ENCODE results near the gene LTBP1. TPM values are rescaled to one million over a fixed set of nuclear protein-coding genes. Genes with fewer than 3 reads are reported as not detected.

The LTBP1 gene
- total RNA-seq, 3 donors from 2014 or later (not counting 1 experiment from before 2014, with no cell fraction given): 1.7 to 4.7 (median 3.5) TPM

- H3K4me1 ChIP-seq (ENCODE audit: control insufficient read depth, insufficient read depth, low read length): no peaks in the 10 kb centered on the region
- no peak for TF ChIP-seq CTCF (IDR thresholded peaks at IDR 0.05)
- no peaks in the 10 kb centered on the region for H3K36me3 ChIP-seq (ENCODE audit: control insufficient read depth, insufficient read depth, low read length)
- intact Hi-C loops (cut with micrococcal nuclease): no loop called here
- Mint-ChIP-seq H3K4me1 (no peaks in the 10 kb centered on the region), H3K27ac (no peak overlapping the region), H3K27me3 (ENCODE audit: low read depth in 2 of 2) (peaks cover 0 to 2% of the 10 kb centered on the region in 2 donors), H3K9me3 (no peaks in the 10 kb centered on the region), H3K36me3 (no peaks in the 10 kb centered on the region), H3K4me3 (no peak overlapping the region)
- H3K4me3 ChIP-seq (ENCODE audit: low read length): no peak overlapping the region
- no peak overlapping the region for H3K27ac ChIP-seq (ENCODE audit: low read length)
- peak in 1 of 3 donors; percentile 24 for ATAC-seq
- no peaks in the 10 kb centered on the region for H3K9me3 ChIP-seq (ENCODE audit: control insufficient read depth, insufficient read depth, low read length)
- no peak for DNase-seq
- 31% methylated on average over 5 of the region's 5 CpGs for WGBS (ENCODE audit: insufficient coverage)
- H3K27me3 ChIP-seq (ENCODE audit: control insufficient read depth, insufficient read depth, low read length): no peaks in the 10 kb centered on the region
These were observed 294.3 kb downstream of the LTBP1 start for GRCh38 chr2:33241072-33241471.

GRCh38 chr2:33241581-33241980, 294.8 kb downstream of the LTBP1 start:
- no peaks in the 10 kb centered on the region for H3K4me1 Mint-ChIP-seq
- H3K27ac Mint-ChIP-seq: no peak overlapping the region
- intact Hi-C loops (cut with micrococcal nuclease): no loop called here
- H3K4me1 ChIP-seq (ENCODE audit: control insufficient read depth, insufficient read depth, low read length): no peaks in the 10 kb centered on the region
- no peak overlapping the region for H3K27ac ChIP-seq (ENCODE audit: low read length)
- H3K4me3 Mint-ChIP-seq: no peak overlapping the region
- no peaks in the 10 kb centered on the region for H3K36me3 Mint-ChIP-seq
- TF ChIP-seq CTCF (IDR thresholded peaks at IDR 0.05): no peak
- H3K27me3 Mint-ChIP-seq (ENCODE audit: low read depth in 2 of 2): peaks cover 0 to 2% of the 10 kb centered on the region in 2 donors
- H3K36me3 ChIP-seq (ENCODE audit: control insufficient read depth, insufficient read depth, low read length): no peaks in the 10 kb centered on the region
- H3K4me3 ChIP-seq (ENCODE audit: low read length): no peak overlapping the region
- no peak for DNase-seq
- no peaks in the 10 kb centered on the region for H3K27me3 ChIP-seq (ENCODE audit: control insufficient read depth, insufficient read depth, low read length)
- no peaks in the 10 kb centered on the region for H3K9me3 ChIP-seq (ENCODE audit: control insufficient read depth, insufficient read depth, low read length)
- no peak for ATAC-seq
- 90% methylated on average over 2 of the region's 3 CpGs for WGBS (ENCODE audit: insufficient coverage)
- H3K9me3 Mint-ChIP-seq: no peaks in the 10 kb centered on the region

- 68% methylated on average over 1 of the region's 1 CpG for WGBS (ENCODE audit: insufficient coverage)
- Mint-ChIP-seq H3K9me3 (no peaks in the 10 kb centered on the region), H3K4me1 (no peaks in the 10 kb centered on the region), H3K27ac (no peak overlapping the region), H3K36me3 (no peaks in the 10 kb centered on the region), H3K4me3 (no peak overlapping the region), H3K27me3 (ENCODE audit: low read depth in 2 of 2) (peaks cover 0 to 2% of the 10 kb centered on the region in 2 donors)
- Histone ChIP-seq H3K9me3 (ENCODE audit: control insufficient read depth, insufficient read depth, low read length) (no peaks in the 10 kb centered on the region), H3K27ac (ENCODE audit: low read length) (no peak overlapping the region), H3K4me1 (ENCODE audit: control insufficient read depth, insufficient read depth, low read length) (no peaks in the 10 kb centered on the region), H3K27me3 (ENCODE audit: control insufficient read depth, insufficient read depth, low read length) (no peaks in the 10 kb centered on the region), H3K36me3 (ENCODE audit: control insufficient read depth, insufficient read depth, low read length) (no peaks in the 10 kb centered on the region), H3K4me3 (ENCODE audit: low read length) (no peak overlapping the region)
- TF ChIP-seq CTCF (IDR thresholded peaks at IDR 0.05): no peak
- DNase-seq: no peak
- intact Hi-C loops (cut with micrococcal nuclease): no loop called here
- no peak for ATAC-seq
These were observed 296.1 kb downstream of the LTBP1 start for GRCh38 chr2:33242845-33243244.

- peaks cover 0 to 5% of the 10 kb centered on the region in 2 donors for H3K27me3 Mint-ChIP-seq (ENCODE audit: low read depth in 2 of 2)
- intact Hi-C loops (cut with micrococcal nuclease): no loop called here
- 98% methylated on average over 3 of the region's 4 CpGs for WGBS (ENCODE audit: insufficient coverage)
These were observed 299.7 kb downstream of the LTBP1 start for GRCh38 chr2:33246432-33246831.

More at GRCh38 chr2:33246432-33246831, 299.7 kb downstream of the LTBP1 start:
- Histone ChIP-seq H3K36me3 (ENCODE audit: control insufficient read depth, insufficient read depth, low read length) (no peaks in the 10 kb centered on the region), H3K4me1 (ENCODE audit: control insufficient read depth, insufficient read depth, low read length) (no peaks in the 10 kb centered on the region), H3K27me3 (ENCODE audit: control insufficient read depth, insufficient read depth, low read length) (no peaks in the 10 kb centered on the region), H3K4me3 (ENCODE audit: low read length) (no peak overlapping the region), H3K9me3 (ENCODE audit: control insufficient read depth, insufficient read depth, low read length) (no peaks in the 10 kb centered on the region), H3K27ac (ENCODE audit: low read length) (no peak overlapping the region)
- ATAC-seq: no peak
- Mint-ChIP-seq H3K9me3 (no peaks in the 10 kb centered on the region), H3K27ac (no peak overlapping the region), H3K4me1 (no peaks in the 10 kb centered on the region), H3K36me3 (no peaks in the 10 kb centered on the region), H3K4me3 (no peak overlapping the region)
- no peak for DNase-seq
- no peak for TF ChIP-seq CTCF (IDR thresholded peaks at IDR 0.05)

Measured in natural killer cell (primary cell).